ENCODE results near the gene PTPRK.
A peak's percentile ranks its signal among the peaks of the same experiment; 100 is the strongest.

The PTPRK gene

DNA sequence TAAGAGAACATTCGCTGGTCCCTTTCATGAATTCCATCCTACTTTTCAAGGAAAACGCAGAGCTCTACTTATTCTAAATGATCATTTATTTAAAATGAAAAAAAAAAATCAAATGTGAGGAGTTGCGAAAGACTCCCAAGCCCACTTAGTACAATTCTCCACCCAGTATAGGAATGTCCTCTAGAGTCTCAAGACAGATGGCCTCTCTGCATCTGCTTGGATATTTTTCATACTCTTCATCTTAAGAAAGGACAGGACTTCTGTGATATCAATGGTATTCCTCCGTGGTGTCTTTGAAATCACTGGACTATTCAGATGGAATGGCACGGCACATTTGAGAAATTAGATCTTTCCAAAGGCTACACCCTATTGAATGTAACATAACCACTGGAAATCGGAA is 107.1 kb downstream of the PTPRK start:
- TF ChIP-seq EP300 (IDR thresholded peaks at IDR 0.05; ENCODE audit: borderline replicate concordance) = no peak
- 0 out of 2 replicates have a peak, but pooled peaks have one; percentile 4 for TF ChIP-seq CEBPB (IDR thresholded peaks at IDR 0.05)
- TF ChIP-seq YY1 (IDR thresholded peaks at IDR 0.05; ENCODE audit: low read depth) = no peak
- no peak for TF ChIP-seq EGR1 (IDR thresholded peaks at IDR 0.05)

DNA sequence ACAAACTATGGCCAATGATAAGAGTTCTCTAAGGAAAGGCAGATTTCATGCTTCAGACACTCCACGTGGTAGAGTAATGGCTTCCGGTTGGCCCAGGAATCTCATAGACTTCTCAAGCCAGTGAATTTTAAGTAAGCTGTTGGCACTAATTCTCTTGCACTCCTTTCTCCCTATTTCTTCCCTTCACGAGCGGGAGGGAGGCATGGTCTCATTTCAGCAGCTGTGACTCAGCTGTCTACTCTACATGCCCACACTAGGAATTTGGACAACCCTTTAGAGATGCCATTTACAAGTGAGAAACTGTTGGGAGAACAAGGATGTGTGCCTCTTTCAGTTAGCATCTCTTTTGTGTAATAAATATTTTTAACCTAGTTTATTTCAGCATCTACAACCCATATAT is 107.7 kb downstream of the PTPRK start:
- TF ChIP-seq RAD21 (IDR thresholded peaks at IDR 0.05; ENCODE audit: low read depth) = no peak
- TF ChIP-seq NFIC (IDR thresholded peaks at IDR 0.05) = no peak
- TF ChIP-seq TCF12 (IDR thresholded peaks at IDR 0.05; ENCODE audit: low read depth) = no peak
- TF ChIP-seq, protein P1, sequence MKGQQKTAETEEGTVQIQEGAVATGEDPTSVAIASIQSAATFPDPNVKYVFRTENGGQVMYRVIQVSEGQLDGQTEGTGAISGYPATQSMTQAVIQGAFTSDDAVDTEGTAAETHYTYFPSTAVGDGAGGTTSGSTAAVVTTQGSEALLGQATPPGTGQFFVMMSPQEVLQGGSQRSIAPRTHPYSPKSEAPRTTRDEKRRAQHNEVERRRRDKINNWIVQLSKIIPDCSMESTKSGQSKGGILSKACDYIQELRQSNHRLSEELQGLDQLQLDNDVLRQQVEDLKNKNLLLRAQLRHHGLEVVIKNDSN (IDR thresholded peaks at IDR 0.05) = no peak
- no peak for TF ChIP-seq ZBTB7A (IDR thresholded peaks at IDR 0.05; ENCODE audit: low read depth)
- no peak for TF ChIP-seq TAF1 (IDR thresholded peaks at IDR 0.05; ENCODE audit: low read depth)
- TF ChIP-seq CEBPB (IDR thresholded peaks at IDR 0.05) = no peak
- no peak for TF ChIP-seq YY1 (IDR thresholded peaks at IDR 0.05; ENCODE audit: low read depth)
- TF ChIP-seq, protein P2, sequence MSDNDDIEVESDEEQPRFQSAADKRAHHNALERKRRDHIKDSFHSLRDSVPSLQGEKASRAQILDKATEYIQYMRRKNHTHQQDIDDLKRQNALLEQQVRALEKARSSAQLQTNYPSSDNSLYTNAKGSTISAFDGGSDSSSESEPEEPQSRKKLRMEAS (IDR thresholded peaks at IDR 0.05) = no peak
- no peak for TF ChIP-seq TEAD4 (IDR thresholded peaks at IDR 0.05)
- TF ChIP-seq FOXM1 (IDR thresholded peaks at IDR 0.05; ENCODE audit: borderline replicate concordance, low read depth) = no peak
- TF ChIP-seq EGR1 (IDR thresholded peaks at IDR 0.05) = no peak
- no peak for TF ChIP-seq EP300 (IDR thresholded peaks at IDR 0.05; ENCODE audit: borderline replicate concordance)

DNA sequence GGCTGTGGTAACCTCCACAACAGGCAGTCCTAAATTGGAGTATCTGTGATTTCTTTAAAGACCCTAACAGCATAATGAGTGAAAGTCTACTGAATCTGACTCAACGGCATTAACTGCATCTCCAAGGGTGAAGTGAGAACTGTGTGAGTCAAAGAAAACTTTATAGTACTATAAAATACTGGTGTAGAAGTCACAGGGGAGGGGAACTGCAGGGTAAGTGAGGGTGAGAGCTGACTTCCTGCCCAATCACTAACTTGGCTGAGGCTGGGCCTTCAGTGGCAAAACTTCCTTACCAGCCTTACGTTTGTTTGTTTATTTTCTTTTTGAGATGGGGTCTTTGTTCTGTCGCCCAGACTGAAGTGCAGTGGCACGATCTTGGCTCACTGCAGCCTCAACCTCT is 109.8 kb downstream of the PTPRK start:
- TF ChIP-seq EGR1 (IDR thresholded peaks at IDR 0.05) (no peak), RAD21 (IDR thresholded peaks at IDR 0.05; ENCODE audit: low read depth) (no peak), FOXM1 (IDR thresholded peaks at IDR 0.05; ENCODE audit: borderline replicate concordance, low read depth) (no peak), TEAD4 (IDR thresholded peaks at IDR 0.05) (no peak), NFIC (IDR thresholded peaks at IDR 0.05) (no peak), EP300 (IDR thresholded peaks at IDR 0.05; ENCODE audit: borderline replicate concordance) (no peak)
- TF ChIP-seq, protein P2 (IDR thresholded peaks at IDR 0.05) = no peak

DNA sequence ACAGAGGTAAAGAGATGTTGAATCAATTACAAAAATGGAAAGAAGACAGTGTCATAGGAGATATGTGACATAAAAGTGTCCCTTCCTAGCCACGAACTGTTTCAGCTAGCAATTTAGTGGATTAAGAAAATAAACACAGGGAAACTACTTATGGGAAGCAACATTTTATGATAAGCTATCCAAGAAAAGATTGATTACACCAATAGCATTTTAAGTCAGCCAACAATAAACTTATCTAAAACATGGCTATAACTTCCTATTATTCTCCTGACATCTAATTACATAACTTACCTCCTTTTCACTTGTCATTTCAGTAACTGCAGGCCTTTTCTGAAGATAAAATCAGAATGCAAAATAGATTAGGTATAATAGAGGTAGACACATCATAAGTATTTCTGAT is 111.4 kb downstream of the PTPRK start:
- TF ChIP-seq ZBTB7A (IDR thresholded peaks at IDR 0.05; ENCODE audit: low read depth) = no peak

DNA sequence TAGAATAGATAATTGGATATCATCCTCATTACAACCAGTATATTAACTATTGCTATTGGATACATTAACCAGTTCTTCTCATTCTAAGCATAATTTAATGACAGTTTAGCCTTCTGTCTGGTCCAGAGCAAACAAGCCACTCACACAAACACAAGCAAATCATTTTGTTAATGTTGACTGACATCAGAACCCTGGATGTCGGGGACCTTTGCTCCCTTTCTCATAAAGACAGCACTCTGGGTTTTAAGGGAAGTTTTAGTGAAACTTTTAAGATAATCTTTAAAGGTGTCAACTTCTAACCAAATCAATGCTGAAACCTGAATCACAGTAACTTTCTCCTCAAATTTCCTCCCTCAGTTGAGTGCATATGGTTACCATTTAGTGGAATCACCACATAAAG is 113.9 kb downstream of the PTPRK start:
- no peak for TF ChIP-seq EP300 (IDR thresholded peaks at IDR 0.05; ENCODE audit: borderline replicate concordance)
- TF ChIP-seq, protein P3, sequence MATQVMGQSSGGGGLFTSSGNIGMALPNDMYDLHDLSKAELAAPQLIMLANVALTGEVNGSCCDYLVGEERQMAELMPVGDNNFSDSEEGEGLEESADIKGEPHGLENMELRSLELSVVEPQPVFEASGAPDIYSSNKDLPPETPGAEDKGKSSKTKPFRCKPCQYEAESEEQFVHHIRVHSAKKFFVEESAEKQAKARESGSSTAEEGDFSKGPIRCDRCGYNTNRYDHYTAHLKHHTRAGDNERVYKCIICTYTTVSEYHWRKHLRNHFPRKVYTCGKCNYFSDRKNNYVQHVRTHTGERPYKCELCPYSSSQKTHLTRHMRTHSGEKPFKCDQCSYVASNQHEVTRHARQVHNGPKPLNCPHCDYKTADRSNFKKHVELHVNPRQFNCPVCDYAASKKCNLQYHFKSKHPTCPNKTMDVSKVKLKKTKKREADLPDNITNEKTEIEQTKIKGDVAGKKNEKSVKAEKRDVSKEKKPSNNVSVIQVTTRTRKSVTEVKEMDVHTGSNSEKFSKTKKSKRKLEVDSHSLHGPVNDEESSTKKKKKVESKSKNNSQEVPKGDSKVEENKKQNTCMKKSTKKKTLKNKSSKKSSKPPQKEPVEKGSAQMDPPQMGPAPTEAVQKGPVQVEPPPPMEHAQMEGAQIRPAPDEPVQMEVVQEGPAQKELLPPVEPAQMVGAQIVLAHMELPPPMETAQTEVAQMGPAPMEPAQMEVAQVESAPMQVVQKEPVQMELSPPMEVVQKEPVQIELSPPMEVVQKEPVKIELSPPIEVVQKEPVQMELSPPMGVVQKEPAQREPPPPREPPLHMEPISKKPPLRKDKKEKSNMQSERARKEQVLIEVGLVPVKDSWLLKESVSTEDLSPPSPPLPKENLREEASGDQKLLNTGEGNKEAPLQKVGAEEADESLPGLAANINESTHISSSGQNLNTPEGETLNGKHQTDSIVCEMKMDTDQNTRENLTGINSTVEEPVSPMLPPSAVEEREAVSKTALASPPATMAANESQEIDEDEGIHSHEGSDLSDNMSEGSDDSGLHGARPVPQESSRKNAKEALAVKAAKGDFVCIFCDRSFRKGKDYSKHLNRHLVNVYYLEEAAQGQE (IDR thresholded peaks at IDR 0.05; ENCODE audit: low read depth) = no peak
- no peak for TF ChIP-seq TAF1 (IDR thresholded peaks at IDR 0.05; ENCODE audit: low read depth)
- no peak for TF ChIP-seq NFIC (IDR thresholded peaks at IDR 0.05)
- no peak for TF ChIP-seq TCF12 (IDR thresholded peaks at IDR 0.05; ENCODE audit: low read depth)
- TF ChIP-seq RAD21 (IDR thresholded peaks at IDR 0.05; ENCODE audit: low read depth) = no peak
- TF ChIP-seq ZBTB7A (IDR thresholded peaks at IDR 0.05; ENCODE audit: low read depth) = no peak
- TF ChIP-seq FOXM1 (IDR thresholded peaks at IDR 0.05; ENCODE audit: borderline replicate concordance, low read depth) = no peak
- TF ChIP-seq CEBPB (IDR thresholded peaks at IDR 0.05) = no peak

DNA sequence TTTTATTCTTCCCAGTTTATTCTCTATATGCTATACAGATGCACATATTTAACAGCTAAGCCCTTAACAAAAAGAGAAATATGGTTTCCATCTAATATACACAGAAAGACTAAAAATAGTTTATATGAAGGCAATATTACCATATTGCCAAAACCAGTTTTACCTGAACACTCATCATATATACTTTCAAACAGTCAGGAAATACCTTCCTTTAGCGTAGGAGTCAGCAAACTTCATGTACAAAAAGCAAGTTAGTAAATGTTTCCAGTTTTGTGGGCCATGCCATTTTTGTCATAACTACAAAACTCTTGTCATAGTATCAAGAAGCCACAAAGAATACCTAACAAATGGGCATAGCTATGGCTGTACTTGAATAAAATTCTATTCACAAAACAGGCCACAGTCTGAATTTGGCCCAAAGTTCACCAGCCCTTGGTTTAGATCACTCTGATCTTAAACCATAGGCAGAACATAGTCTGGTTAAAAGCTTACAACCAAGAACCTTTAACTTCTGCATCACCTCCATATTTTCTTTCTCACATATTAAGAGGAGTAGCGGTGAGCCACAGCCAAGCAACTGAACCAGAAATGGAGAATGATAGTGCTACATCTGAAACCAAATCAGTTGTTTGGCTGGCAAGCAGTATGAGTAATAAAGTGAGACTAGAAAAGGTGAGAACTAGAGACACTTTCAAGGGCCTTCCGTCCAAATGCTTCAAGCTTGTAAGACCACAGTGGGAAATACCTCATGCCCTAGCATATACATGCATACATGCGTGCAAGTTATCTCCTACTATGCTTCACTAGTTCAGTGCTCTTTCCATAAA is 116.6 kb downstream of the PTPRK start:
- TF ChIP-seq, protein P2 (IDR thresholded peaks at IDR 0.05) = no peak
- no peak for TF ChIP-seq CREB1 (IDR thresholded peaks at IDR 0.05; ENCODE audit: low read depth)
- no peak for TF ChIP-seq EGR1 (IDR thresholded peaks at IDR 0.05)
- TF ChIP-seq YY1 (IDR thresholded peaks at IDR 0.05; ENCODE audit: low read depth) = no peak
- no peak for TF ChIP-seq RAD21 (IDR thresholded peaks at IDR 0.05; ENCODE audit: low read depth)
- no peak for TF ChIP-seq TEAD4 (IDR thresholded peaks at IDR 0.05)
- no peak for TF ChIP-seq FOXM1 (IDR thresholded peaks at IDR 0.05; ENCODE audit: borderline replicate concordance, low read depth)
- no peak for TF ChIP-seq ZBTB7A (IDR thresholded peaks at IDR 0.05; ENCODE audit: low read depth)
- TF ChIP-seq EP300 (IDR thresholded peaks at IDR 0.05; ENCODE audit: borderline replicate concordance) = no peak
- no peak for TF ChIP-seq TAF1 (IDR thresholded peaks at IDR 0.05; ENCODE audit: low read depth)
- TF ChIP-seq, protein P1 (IDR thresholded peaks at IDR 0.05) = no peak
- TF ChIP-seq, protein P3 (IDR thresholded peaks at IDR 0.05; ENCODE audit: low read depth) = no peak
- no peak for TF ChIP-seq NFIC (IDR thresholded peaks at IDR 0.05)
- TF ChIP-seq TCF12 (IDR thresholded peaks at IDR 0.05; ENCODE audit: low read depth) = no peak
- TF ChIP-seq CEBPB (IDR thresholded peaks at IDR 0.05) = no peak

Measured in Ishikawa (cell line).